GM12891 (cell line): ENCODE data around the gene C10orf71.

Experiments used
- DNase-seq: peaks from one replicate; pipeline ENCODE4 v3.0.0; 2011; ENCODE audit warnings: low spot score; ENCODE audit not compliant: insufficient read length
- FAIRE-seq: peaks from 2 replicates; lab custom pipeline; 2011; peaks lifted over from hg19 to GRCh38; lab: Jason Lieb, UNC
- PAX5 ChIP-seq: IDR thresholded peaks from 2 replicates; pipeline ENCODE4 v1.6.1; 2011; ENCODE audit warnings: low read length, moderate library complexity, mild to moderate bottlenecking; ENCODE audit not compliant: insufficient read depth, severe bottlenecking
- POLR2A ChIP-seq: IDR thresholded peaks from 2 replicates; pipeline ENCODE4 v1.6.1; 2011; ENCODE audit warnings: low read depth, low read length, control low read depth
- POLR2AphosphoS5 ChIP-seq: IDR thresholded peaks from 2 replicates; pipeline ENCODE4 v1.6.1; 2011; ENCODE audit warnings: low read depth, low read length, control low read depth
- POU2F2 ChIP-seq: IDR thresholded peaks from 2 replicates; pipeline ENCODE4 v1.6.1; 2011; ENCODE audit warnings: low read depth, mild to moderate bottlenecking, control low read depth, low read length, moderate library complexity
- SPI1 ChIP-seq: IDR thresholded peaks from 2 replicates; pipeline ENCODE4 v1.6.1; 2011; ENCODE audit warnings: low read depth, low read length, control low read depth
- TAF1 ChIP-seq: IDR thresholded peaks from 2 replicates; pipeline ENCODE4 v1.6.1; 2011; ENCODE audit warnings: low read depth, low read length, control low read depth

Gene C10orf71

GRCh38 chr10:49371967-49372366 is 73.0 kb downstream of the C10orf71 start:
- FAIRE-seq = no peak
- DNase-seq = no peak
- no peak for TF ChIP-seq POU2F2
- TF ChIP-seq PAX5 = no peak
- TF ChIP-seq SPI1 = no peak
- TF ChIP-seq POLR2AphosphoS5 = no peak
- no peak for TF ChIP-seq TAF1
- no peak for TF ChIP-seq POLR2A

- DNase-seq (no peak), FAIRE-seq (no peak)
- no peak for TF ChIP-seq POLR2A
Measured at GRCh38 chr10:49373361-49373760, 74.4 kb downstream of the C10orf71 start.

GRCh38 chr10:49374740-49375139 is 75.8 kb downstream of the C10orf71 start:
- no peak for TF ChIP-seq POLR2AphosphoS5
- no peak for TF ChIP-seq TAF1
- no peak for TF ChIP-seq SPI1
- TF ChIP-seq POU2F2 = no peak
- no peak for TF ChIP-seq POLR2A
- no peak for TF ChIP-seq PAX5
- FAIRE-seq (no peak), DNase-seq (no peak)

DNA sequence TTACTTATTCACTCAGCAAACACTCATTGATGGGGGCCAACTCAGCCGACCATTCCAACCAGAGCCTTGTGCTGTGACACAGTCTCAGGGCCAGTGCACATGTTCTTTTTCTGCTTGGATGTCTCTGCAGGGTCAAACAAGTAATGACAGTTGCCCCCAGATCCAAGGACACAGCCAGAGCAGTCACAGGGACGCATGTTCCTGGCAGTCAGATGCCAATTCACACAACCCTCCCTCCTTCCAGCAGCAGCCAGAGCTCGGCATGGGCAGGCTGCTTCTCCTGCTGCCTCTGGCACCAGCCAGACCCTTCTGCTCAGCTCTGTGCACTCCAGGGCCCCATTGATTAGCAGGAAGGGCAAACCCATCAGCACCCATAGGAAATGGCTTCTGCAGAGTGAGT is 76.6 kb downstream of the C10orf71 start:
- TF ChIP-seq TAF1 = no peak
- TF ChIP-seq POLR2AphosphoS5 = no peak
- no peak for TF ChIP-seq PAX5
- no peak for TF ChIP-seq SPI1
- TF ChIP-seq POLR2A = no peak
- no peak for TF ChIP-seq POU2F2
- DNase-seq (no peak), FAIRE-seq (no peak)
